ENCODE data around the gene TMEM171. TPM values are rescaled to one million over a fixed set of nuclear protein-coding genes. Genes with fewer than 3 reads are reported as not detected.

TMEM171 gene
- total and polyA plus RNA-seq, 2 donors (not counting 1 experiment from before 2014, with no cell fraction given): not detected

GRCh38 chr5:73171495-73171894 is 51.1 kb downstream of the TMEM171 start:
- Histone ChIP-seq H3K36me3 (replicated peaks in 1 of 2; ENCODE audit: control extremely low read depth in 1 of 2, control insufficient read depth in 1 of 2, extremely low read depth in 1 of 2, insufficient read depth in 2 of 2, low read length in 1 of 2) (no peaks in the 10 kb centered on the region), H3K9me3 (ENCODE audit: control extremely low read depth in 1 of 3, control insufficient read depth in 2 of 3, insufficient read depth in 1 of 3, low read length in 2 of 3) (no peaks in the 10 kb centered on the region), H3K4me3 (ENCODE audit: control extremely low read depth in 1 of 5, extremely low read depth in 1 of 5, insufficient read depth in 1 of 5, low read depth in 2 of 5, low read length in 4 of 5) (no peak overlapping the region), H3K27ac (ENCODE audit: low read length in 2 of 2) (no peak overlapping the region), H3K9ac (ENCODE audit: low read length) (no peak overlapping the region), H3K4me2 (replicated peaks; ENCODE audit: low read depth, low read length, poor library complexity, severe bottlenecking) (no peak overlapping the region), H4K20me1 (ENCODE audit: control insufficient read depth, insufficient read depth, low read length, poor library complexity, severe bottlenecking) (no peaks in the 10 kb centered on the region), H3K79me2 (ENCODE audit: control insufficient read depth, insufficient read depth, low read length) (no peaks in the 10 kb centered on the region), H3K27me3 (replicated peaks in 1 of 4; ENCODE audit: control extremely low read depth in 1 of 4, control insufficient read depth in 3 of 4, insufficient read depth in 4 of 4, low read length in 3 of 4) (peaks cover 0 to 43% (median 28%) of the 10 kb centered on the region in 4 experiments), H2AFZ (ENCODE audit: insufficient read depth, low read depth, low read length, poor library complexity, severe bottlenecking) (no peak overlapping the region), H3K4me1 (ENCODE audit: control insufficient read depth in 2 of 2, insufficient read depth in 2 of 2, low read length in 2 of 2) (peaks cover 0 to 3% of the 10 kb centered on the region in 2 donors)
- CTCF ChIA-PET: no interaction called here
- TF ChIP-seq EZH2 (IDR thresholded peaks at IDR 0.05; ENCODE audit: borderline replicate concordance, insufficient read depth, low read depth, low read length, poor library complexity, severe bottlenecking) (no peak), CTCF (IDR thresholded peaks at IDR 0.05) (no peak)
- POLR2A ChIA-PET: no interaction called here
- Mint-ChIP-seq H3K9me3 (ENCODE audit: insufficient read depth) (no peaks in the 10 kb centered on the region), H3K27ac (no peak overlapping the region), H3K27me3 (peaks cover 72% of the 10 kb centered on the region), H3K4me3 (no peak overlapping the region), H3K4me1 (peaks cover 2% of the 10 kb centered on the region)
- DNase-seq (no peak), ATAC-seq (ENCODE audit: low read depth) (no peak)
- intact Hi-C loops (cut with micrococcal nuclease): no loop called here

GRCh38 chr5:73172951-73173350 is 52.6 kb downstream of the TMEM171 start, which contains the start of gene TMEM174:
TSS of gene TMEM174 (plus strand) at chr5:73173193. CDS start at chr5:73173244, 51 bp downstream.
- no peak for DNase-seq
- no peak for ATAC-seq (ENCODE audit: low read depth)
- ChIA-PET CTCF (no interaction called here), POLR2A (no interaction called here)
- H3K4me2 ChIP-seq (replicated peaks; ENCODE audit: low read depth, low read length, poor library complexity, severe bottlenecking): no peak within 1 kb of the TSS
- Mint-ChIP-seq H3K9me3 (ENCODE audit: insufficient read depth) (no peaks in the 10 kb centered on the region), H3K27ac (no peak within 1 kb of the TSS), H3K4me3 (no peak within 1 kb of the TSS), H3K4me1 (peaks cover 2% of the 10 kb centered on the region), H3K27me3 (peaks cover 69% of the 10 kb centered on the region)
- no peak within 1 kb of the TSS for H3K4me3 ChIP-seq (ENCODE audit: control extremely low read depth in 1 of 5, extremely low read depth in 1 of 5, insufficient read depth in 1 of 5, low read depth in 2 of 5, low read length in 4 of 5)
- TF ChIP-seq CTCF (IDR thresholded peaks at IDR 0.05) (no peak), EZH2 (IDR thresholded peaks at IDR 0.05; ENCODE audit: borderline replicate concordance, insufficient read depth, low read depth, low read length, poor library complexity, severe bottlenecking) (no peak)
- H2AFZ ChIP-seq (ENCODE audit: insufficient read depth, low read depth, low read length, poor library complexity, severe bottlenecking): no peak within 1 kb of the TSS
- WGBS (ENCODE audit: insufficient coverage): 97% methylated on average over 5 of the region's 5 CpGs
- H3K36me3 ChIP-seq (replicated peaks in 1 of 2; ENCODE audit: control extremely low read depth in 1 of 2, control insufficient read depth in 1 of 2, extremely low read depth in 1 of 2, insufficient read depth in 2 of 2, low read length in 1 of 2): no peaks in the 10 kb centered on the region
- intact Hi-C loops (cut with micrococcal nuclease): no loop called here
- no peaks in the 10 kb centered on the region for H4K20me1 ChIP-seq (ENCODE audit: control insufficient read depth, insufficient read depth, low read length, poor library complexity, severe bottlenecking)
- H3K4me1 ChIP-seq (ENCODE audit: control insufficient read depth in 2 of 2, insufficient read depth in 2 of 2, low read length in 2 of 2): peaks cover 0 to 3% of the 10 kb centered on the region in 2 donors
- no peak within 1 kb of the TSS for H3K9ac ChIP-seq (ENCODE audit: low read length)
- no peaks in the 10 kb centered on the region for H3K9me3 ChIP-seq (ENCODE audit: control extremely low read depth in 1 of 3, control insufficient read depth in 2 of 3, insufficient read depth in 1 of 3, low read length in 2 of 3)
- H3K79me2 ChIP-seq (ENCODE audit: control insufficient read depth, insufficient read depth, low read length): no peaks in the 10 kb centered on the region
- peaks cover 0 to 45% (median 24%) of the 10 kb centered on the region in 4 experiments for H3K27me3 ChIP-seq (replicated peaks in 1 of 4; ENCODE audit: control extremely low read depth in 1 of 4, control insufficient read depth in 3 of 4, insufficient read depth in 4 of 4, low read length in 3 of 4)
- no peak within 1 kb of the TSS for H3K27ac ChIP-seq (ENCODE audit: low read length in 2 of 2)

Measured in B cell (primary cell).